Heart left ventricle (tissue), 16 donors: ENCODE data around the gene SMIM5. TPM values are rescaled to one million over a fixed set of nuclear protein-coding genes. Genes with fewer than 3 reads are reported as not detected.

Experiments
- ATAC-seq, 4 donors: fragments of 200-7000 bp; cut with Tn5 transposase; one replicate each; pipeline ENCODE4 v1.9.1; 2020 to 2022; ENCODE audit warnings: moderate library complexity in 4 of 4, mild to moderate bottlenecking in 3 of 4, moderate number of reproducible peaks in 1 of 4
- DNase-seq, 5 donors: peaks; one replicate each; pipeline ENCODE4 v3.0.0-alpha.2; 2020
- H3K27ac ChIP-seq, 12 donors: fragments of 200-600 bp; sonication (generic) in 4 of 12; one replicate each; pipeline versions ENCODE4 v1.5.0 to v1.8.0; 2016 to 2022; ENCODE audit warnings: mild to moderate bottlenecking in 2 of 12
- H3K27me3 ChIP-seq, 9 donors: fragments of 200-600 bp; sonication (generic) in 2 of 9; one replicate each; pipeline versions ENCODE4 v1.5.1 to v1.8.0; 2016 to 2022; ENCODE audit warnings: mild to moderate bottlenecking in 3 of 9
- H3K36me3 ChIP-seq, 9 donors: fragments of 200-600 bp; sonication (generic) in 2 of 9; one replicate each; pipeline versions ENCODE4 v1.5.0 to v1.8.0; 2018 to 2022; ENCODE audit warnings: mild to moderate bottlenecking in 2 of 9
- H3K4me1 ChIP-seq, 12 donors: fragments of 200-600 bp; sonication (generic) in 4 of 12; one replicate each; pipeline versions ENCODE4 v1.5.0 to v1.8.0; 2016 to 2022; ENCODE audit warnings: mild to moderate bottlenecking in 3 of 12
- H3K4me3 ChIP-seq, 12 donors: fragments of 200-600 bp; sonication (generic) in 4 of 12; one replicate each; pipeline versions ENCODE4 v1.5.0 to v1.8.0; 2017 to 2022; ENCODE audit warnings: mild to moderate bottlenecking in 9 of 12, moderate library complexity in 4 of 12
- H3K9me3 ChIP-seq, 12 donors: fragments of 200-600 bp; sonication (generic) in 4 of 12; one replicate each; pipeline versions ENCODE4 v1.5.0 to v1.8.0; 2016 to 2022; ENCODE audit warnings: mild to moderate bottlenecking in 1 of 12
- POLR2A ChIP-seq, 2 donors: fragments of 450-650 bp; IDR thresholded peaks; one replicate each; pipeline ENCODE4 v1.6.1; 2017; ENCODE audit warnings: antibody characterized with exemption in 2 of 2, mild to moderate bottlenecking in 2 of 2, moderate library complexity in 2 of 2
- WGBS, 4 donors: extraction: QIAGEN DNeasy Blood & Tissue Kit in 2 of 4; methylation state at CpG; one replicate each; pipeline versions ENCODE4 v1.1.5 to v1.1.7; 2013 to 2018; 5-methylcytosine and 5-hydroxymethylcytosine counted together
- intact Hi-C, 10 donors: fragments of 100-400 bp; cut with DNase I; formaldehyde crosslinking; loops; one replicate each; pipeline versions ENCODE4 v1.11.1 to v1.14.2; 2022
- polyA plus RNA-seq, 2 donors: library from polyadenylated mRNA; stranded (reverse); fragments of 200-250 nt; gene quantifications; one replicate each; pipeline ENCODE4 v1.2.3, GENCODE V29; 2013
- total RNA-seq, 9 donors: library from RNA; depleted of rRNA in 2 of 9; stranded (reverse); fragments of >200 nt in 2 of 9; fragmentation: NEBNext Ultra II Directional in 3 of 9; extraction: Animal tissue kit (Norgen Biotek cat#: 25700) in 3 of 9; gene quantifications; one replicate each; pipeline versions ENCODE4 v1.1.0 to v1.2.4, GENCODE V29; 2016 to 2023
- TF ChIP-seq, protein P1 (sequence below), 12 donors: fragments of 200-600 bp; sonication (generic) in 4 of 12; IDR thresholded peaks; one replicate each; pipeline versions ENCODE4 v1.5.0 to v1.8.0; 2018 to 2022; ENCODE audit warnings: antibody characterized with exemption in 12 of 12, mild to moderate bottlenecking in 5 of 12
- donor health status: ischemic (EF 13 %, LVEDD 7.1; RV severe dilation, severe dysfunction).
- donor health status: healthy with polysubstance abuse.
- donor health status: DM: no; HTN: yes; CAD: no.
- donor health status: DM: no; HTN: no; CAD: no.
- donor health status: ischemic (EF 25% LVEDD 6.9; RV normal size, moderate dysfunction).
- donor health status: ischemic (EF 25% LVEDD 5.7; RV mildly dilated, moderate dysfunction).
- donor health status: healthy.
- donor health status: DM: yes; HTN: yes; CAD: no.
- donor health status: ischemic (EF 35%, LVEDD 5.7; RV mildly dilated, moderate dysfunction).
- donor health status: nonischemic (EF 11% LVEDD 7.7; RV severe dilation, severe dysfunction).
- donor health status: DM: yes; HTN: yes; CAD: no.
- donor health status: PGD.
- donor health status: ischemic (EF 29% LVEDD 5.4; RV normal size, mild dysfunction).
- donor health status: nonischemic (EF 23%, LVEDD 6.1; RV moderate dilation, normal function).

The SMIM5 gene
- total and polyA plus RNA-seq, 11 donors, result 1.8 to 18.2 (median 6.8) TPM

DNA sequence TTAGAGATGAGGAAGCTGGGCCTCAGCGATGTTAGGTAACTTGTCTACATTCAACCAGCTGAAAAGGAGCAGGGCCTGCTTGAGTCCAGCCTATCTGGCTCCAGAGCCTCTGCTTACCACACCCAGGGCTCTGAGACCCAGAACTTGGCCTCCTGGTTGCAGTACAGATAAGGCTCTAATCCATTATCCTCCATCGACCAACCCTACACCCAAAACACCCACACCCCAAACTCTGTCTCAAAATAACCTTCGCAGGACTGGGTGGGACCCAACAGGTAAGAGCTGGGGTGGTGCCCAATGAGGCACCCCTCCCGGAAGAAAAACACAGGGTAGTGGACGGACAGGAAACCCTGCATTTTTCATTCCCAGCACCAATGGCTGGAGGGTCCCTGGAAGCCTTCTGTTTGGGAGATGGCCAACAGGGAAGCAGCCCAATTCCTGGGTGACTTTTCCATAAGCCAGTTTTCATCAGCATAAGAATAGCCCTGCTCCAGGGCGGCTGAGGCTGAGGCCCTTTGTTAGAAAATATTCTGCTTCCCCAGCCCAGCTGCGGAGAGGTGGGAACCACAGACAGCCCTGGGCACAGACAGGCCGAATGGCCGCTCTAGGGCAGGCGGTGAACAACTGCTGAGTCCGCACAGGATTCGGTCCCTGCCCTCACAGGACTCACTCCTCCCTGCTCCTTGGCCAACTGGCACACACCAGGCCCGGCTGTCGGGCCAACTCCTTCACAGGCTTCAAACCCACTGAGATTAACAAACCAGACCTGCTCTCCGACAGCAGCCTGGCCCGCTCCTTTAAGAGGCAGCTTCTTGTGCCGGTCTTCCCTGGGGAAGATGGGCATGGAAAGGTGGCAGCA lies 9.8 kb downstream of the SMIM5 start:
- peak in 2 of 4 donors; percentile 6 to 25 for ATAC-seq

DNA sequence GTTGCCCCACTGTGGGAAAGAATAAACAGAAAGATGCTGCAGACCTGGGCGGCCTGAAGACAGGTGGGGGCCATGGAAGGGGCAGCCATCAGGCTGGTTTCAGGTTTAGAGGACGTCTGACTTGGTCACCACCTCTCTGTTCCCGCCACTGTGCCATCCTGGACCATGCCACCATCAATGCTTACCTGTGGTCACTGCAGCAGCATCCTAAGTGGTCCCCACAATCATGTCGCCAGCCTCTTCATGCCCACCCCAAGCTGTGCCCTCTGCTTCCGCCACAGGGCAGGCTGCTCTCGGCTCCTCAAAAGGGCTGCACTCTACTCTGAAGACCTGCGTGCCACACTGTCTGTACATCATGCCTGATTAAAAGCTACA lies 10.4 kb downstream of the SMIM5 start:
- intact Hi-C loops, result no loop called here
- ATAC-seq (no peak), DNase-seq (peak in 1 of 5 donors; percentile 48)
- no peaks in the 10 kb centered on the region for H3K9me3 ChIP-seq
- H3K27me3 ChIP-seq, result no peaks in the 10 kb centered on the region
- peaks cover 0 to 27% (median 6%) of the 10 kb centered on the region in 9 donors for H3K36me3 ChIP-seq
- peaks cover 0 to 48% (median 18%) of the 10 kb centered on the region in 12 donors for H3K4me1 ChIP-seq
- TF ChIP-seq POLR2A (IDR thresholded peaks at IDR 0.05), result no peak
- TF ChIP-seq, protein P1, sequence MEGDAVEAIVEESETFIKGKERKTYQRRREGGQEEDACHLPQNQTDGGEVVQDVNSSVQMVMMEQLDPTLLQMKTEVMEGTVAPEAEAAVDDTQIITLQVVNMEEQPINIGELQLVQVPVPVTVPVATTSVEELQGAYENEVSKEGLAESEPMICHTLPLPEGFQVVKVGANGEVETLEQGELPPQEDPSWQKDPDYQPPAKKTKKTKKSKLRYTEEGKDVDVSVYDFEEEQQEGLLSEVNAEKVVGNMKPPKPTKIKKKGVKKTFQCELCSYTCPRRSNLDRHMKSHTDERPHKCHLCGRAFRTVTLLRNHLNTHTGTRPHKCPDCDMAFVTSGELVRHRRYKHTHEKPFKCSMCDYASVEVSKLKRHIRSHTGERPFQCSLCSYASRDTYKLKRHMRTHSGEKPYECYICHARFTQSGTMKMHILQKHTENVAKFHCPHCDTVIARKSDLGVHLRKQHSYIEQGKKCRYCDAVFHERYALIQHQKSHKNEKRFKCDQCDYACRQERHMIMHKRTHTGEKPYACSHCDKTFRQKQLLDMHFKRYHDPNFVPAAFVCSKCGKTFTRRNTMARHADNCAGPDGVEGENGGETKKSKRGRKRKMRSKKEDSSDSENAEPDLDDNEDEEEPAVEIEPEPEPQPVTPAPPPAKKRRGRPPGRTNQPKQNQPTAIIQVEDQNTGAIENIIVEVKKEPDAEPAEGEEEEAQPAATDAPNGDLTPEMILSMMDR (IDR thresholded peaks at IDR 0.05), result no peak
- no peak overlapping the region for H3K4me3 ChIP-seq
- H3K27ac ChIP-seq, result no peak overlapping the region
- 95 to 98% (median 96%) methylated on average over 4 to 7 of the region's 7 CpGs for WGBS, 4 donors

More for the DNA sequence above, 9.8 kb downstream of the SMIM5 start:
- Histone ChIP-seq H3K4me1 (peaks cover 0 to 51% (median 18%) of the 10 kb centered on the region in 12 donors), H3K4me3 (no peak overlapping the region), H3K36me3 (peaks cover 0 to 24% (median 5%) of the 10 kb centered on the region in 9 donors), H3K9me3 (no peaks in the 10 kb centered on the region), H3K27ac (peak overlapping the region in 1 of 12 donors; percentile 76), H3K27me3 (no peaks in the 10 kb centered on the region)
- TF ChIP-seq, protein P1 (IDR thresholded peaks at IDR 0.05), result no peak
- DNase-seq, result peak in 2 of 5 donors; percentile 44 to 49
- intact Hi-C loops, result no loop called here
- 79 to 88% (median 83%) methylated on average over 17 of the region's 17 CpGs for WGBS, 4 donors

DNA sequence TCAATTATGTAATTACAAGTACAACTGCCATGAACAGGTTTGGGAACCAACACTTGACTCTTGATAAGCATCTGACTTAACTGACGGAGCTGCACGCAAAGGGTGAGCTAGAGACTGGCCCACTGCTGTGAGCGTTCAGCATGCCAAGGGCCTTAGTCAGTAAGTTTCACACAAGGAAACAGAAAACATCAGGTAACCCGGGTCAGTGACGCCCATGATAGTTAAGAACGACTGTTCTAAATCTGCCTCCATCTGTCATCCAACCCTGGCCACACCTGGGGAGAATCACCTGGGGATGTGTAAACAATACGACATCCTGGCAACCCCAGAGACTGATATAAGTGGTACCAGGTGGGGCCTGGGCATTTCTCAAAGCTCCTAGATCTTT lies 12.3 kb downstream of the SMIM5 start:
- peaks cover 0 to 30% (median 16%) of the 10 kb centered on the region in 12 donors for H3K4me1 ChIP-seq
- no peak overlapping the region for H3K4me3 ChIP-seq
- ATAC-seq, result no peak
- TF ChIP-seq POLR2A (IDR thresholded peaks at IDR 0.05), result no peak
- TF ChIP-seq, protein P1 (IDR thresholded peaks at IDR 0.05), result no peak
- DNase-seq, result no peak
- peaks cover 0 to 41% (median 24%) of the 10 kb centered on the region in 9 donors for H3K36me3 ChIP-seq
- H3K27ac ChIP-seq, result no peak overlapping the region
- H3K27me3 ChIP-seq, result no peaks in the 10 kb centered on the region
- H3K9me3 ChIP-seq, result no peaks in the 10 kb centered on the region
- intact Hi-C loops, result no loop called here
- WGBS, 4 donors, result 80 to 89% (median 85%) methylated on average over 7 of the region's 7 CpGs

DNA sequence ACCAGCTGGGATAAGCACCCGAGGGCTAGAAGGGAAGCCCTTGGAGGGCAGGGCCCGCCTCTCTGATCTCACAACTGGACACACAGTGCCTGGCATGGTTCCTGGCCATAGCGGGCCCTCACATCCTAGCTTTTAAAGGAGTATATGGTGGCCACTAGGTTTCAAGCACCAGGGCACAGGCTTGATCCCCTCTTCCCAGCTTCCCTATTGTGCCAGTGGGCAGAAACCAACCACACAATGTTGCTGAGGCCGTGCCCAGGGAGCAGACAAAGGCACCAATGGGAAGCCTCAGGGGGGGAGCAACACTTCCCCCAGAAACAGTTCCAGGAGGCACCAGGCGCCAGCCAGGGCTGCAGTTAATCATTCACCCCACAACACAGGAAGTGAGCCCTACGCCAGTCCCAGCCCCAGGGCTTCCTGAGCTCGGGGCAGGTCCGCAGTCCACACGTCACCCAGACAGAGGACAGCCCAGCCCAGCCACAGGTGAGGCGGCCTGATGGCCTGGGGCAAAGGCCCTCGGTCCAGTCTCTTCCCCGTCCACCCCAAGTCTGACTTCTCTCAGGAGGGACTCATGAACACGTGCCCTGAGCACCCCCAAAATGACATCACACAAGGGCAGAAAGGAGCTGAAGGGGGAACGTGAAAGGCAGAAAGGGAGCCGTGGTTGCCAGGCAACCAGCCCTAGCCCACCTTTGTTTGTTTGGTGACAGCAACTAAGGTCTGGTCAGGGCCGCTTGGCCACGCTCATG lies 12.8 kb downstream of the SMIM5 start:
- peaks cover 0 to 44% (median 25%) of the 10 kb centered on the region in 9 donors for H3K36me3 ChIP-seq
- DNase-seq (peak in 1 of 5 donors; percentile 60), ATAC-seq (peak in 3 of 4 donors; percentile 23 to 46 (median 28))
- peaks cover 0 to 25% (median 14%) of the 10 kb centered on the region in 12 donors for H3K4me1 ChIP-seq
- no peak for TF ChIP-seq POLR2A (IDR thresholded peaks at IDR 0.05)
- TF ChIP-seq, protein P1 (IDR thresholded peaks at IDR 0.05), result no peak
- no peaks in the 10 kb centered on the region for H3K9me3 ChIP-seq
- intact Hi-C loops, result no loop called here
- H3K27me3 ChIP-seq, result no peaks in the 10 kb centered on the region
- H3K4me3 ChIP-seq, result no peak overlapping the region
- H3K27ac ChIP-seq, result no peak overlapping the region
- WGBS, 4 donors, result 77 to 95% (median 89%) methylated on average over 16 to 17 of the region's 17 CpGs
